MV-4-11 (cell line): ENCODE measurements around the gene ATP2A3.

Experiments used
- DNase-seq: peaks from one replicate; lab custom pipeline; 2025; lab: John Stamatoyannopoulos, UW

The ATP2A3 gene

GRCh38 chr17:3964203-3965117, at the start of gene ATP2A3:
ATP2A3 (minus strand) TSS chr17:3964437; CDS start chr17:3964291, 146 bp downstream.
- DNase-seq = peak; percentile 39

- DNase-seq = no peak
These were observed 46.5 kb upstream of the ATP2A3 start for GRCh38 chr17:4010754-4011153.

- DNase-seq = no peak
These were observed 45.0 kb upstream of the ATP2A3 start for GRCh38 chr17:4009186-4009785.

GRCh38 chr17:4008441-4009185, 44.4 kb upstream of the ATP2A3 start:
- no peak for DNase-seq

GRCh38 chr17:4008082-4008435, 43.8 kb upstream of the ATP2A3 start:
- DNase-seq = no peak

GRCh38 chr17:4007346-4008081, 43.3 kb upstream of the ATP2A3 start:
- no peak for DNase-seq

- no peak for DNase-seq
These were observed 42.5 kb upstream of the ATP2A3 start for GRCh38 chr17:4006745-4007211.

- DNase-seq = no peak
These were observed 41.9 kb upstream of the ATP2A3 start for GRCh38 chr17:4006165-4006589.

GRCh38 chr17:4005296-4006164, 41.3 kb upstream of the ATP2A3 start:
- no peak for DNase-seq

GRCh38 chr17:4004517-4005295, 40.5 kb upstream of the ATP2A3 start:
- no peak for DNase-seq

GRCh38 chr17:4003501-4004421, 39.5 kb upstream of the ATP2A3 start:
- DNase-seq = peak; percentile 19

- no peak for DNase-seq
These were observed 38.9 kb upstream of the ATP2A3 start for GRCh38 chr17:4003131-4003500.

GRCh38 chr17:4001048-4001590, 36.9 kb upstream of the ATP2A3 start:
- no peak for DNase-seq

- no peak for DNase-seq
These were observed 34.2 kb upstream of the ATP2A3 start for GRCh38 chr17:3998436-3998835.

GRCh38 chr17:3995067-3995466, 30.8 kb upstream of the ATP2A3 start:
- no peak for DNase-seq

- DNase-seq = no peak
These were observed 30.0 kb upstream of the ATP2A3 start for GRCh38 chr17:3994221-3994576.

- no peak for DNase-seq
These were observed 29.4 kb upstream of the ATP2A3 start for GRCh38 chr17:3993493-3994220.

- DNase-seq = no peak
These were observed 28.1 kb upstream of the ATP2A3 start for GRCh38 chr17:3992370-3992769.
